Bronchial epithelial cell (primary cell): ENCODE data around the gene BCL2L14. TPM values are rescaled to one million over a fixed set of nuclear protein-coding genes. Genes with fewer than 3 reads are reported as not detected.

Source experiments
- DNase-seq: peaks from one replicate; pipeline ENCODE4 v3.0.0-alpha.2; 2010; ENCODE audit warnings: low read depth
- FAIRE-seq: peaks from 2 replicates; lab custom pipeline; 2011; peaks lifted over from hg19 to GRCh38; lab: Jason Lieb, UNC
- H3K27me3 ChIP-seq: 2 replicates; pipeline ENCODE4 v1.5.1; 2011; ENCODE audit warnings: low read length; ENCODE audit not compliant: control insufficient read depth, insufficient read depth
- H3K36me3 ChIP-seq: 2 replicates; pipeline ENCODE4 v1.5.1; 2011; ENCODE audit warnings: low read length; ENCODE audit not compliant: control insufficient read depth, insufficient read depth
- H3K4me3 ChIP-seq: 2 replicates; pipeline ENCODE4 v1.5.1; 2011; ENCODE audit warnings: mild to moderate bottlenecking, low read depth, low read length, control low read depth
- total RNA-seq: library from RNA; depleted of rRNA; stranded (reverse); fragments of >200 nt; gene quantifications from 2 replicates; pipeline ENCODE4 v1.2.1, GENCODE V29; 2014
- TF ChIP-seq, protein P1 (sequence below): IDR thresholded peaks from 2 replicates; pipeline ENCODE4 v1.5.1; 2011; ENCODE audit warnings: mild to moderate bottlenecking, moderate library complexity, low read length, control low read depth, inconsistent platforms; ENCODE audit not compliant: insufficient read depth, severe bottlenecking

The BCL2L14 gene
- total RNA-seq, 1 donor from 2014 or later = not detected

DNA sequence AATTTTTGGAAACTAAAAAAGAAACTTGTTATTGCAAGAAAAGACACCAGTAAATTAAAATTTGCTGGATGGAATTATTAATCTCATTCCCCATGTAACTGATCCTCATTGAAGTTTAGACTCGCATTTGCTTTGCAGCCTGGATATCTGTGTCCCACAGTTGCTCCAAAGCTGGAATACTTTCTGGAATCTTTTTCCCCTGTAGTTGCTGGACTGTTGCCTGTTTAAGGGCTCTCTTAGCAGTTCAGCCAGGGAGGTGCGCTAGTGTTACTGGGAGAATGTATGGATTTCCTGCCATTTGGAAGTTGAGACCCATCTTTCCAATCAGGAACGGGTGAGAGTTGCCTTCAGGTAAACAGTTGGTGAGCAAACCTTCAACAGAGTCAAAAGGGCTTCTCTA, 20.3 kb downstream of the BCL2L14 start:
- FAIRE-seq (no peak), DNase-seq (no peak)
- Histone ChIP-seq H3K4me3 (no peak overlapping the region), H3K27me3 (peaks cover 3% of the 10 kb centered on the region), H3K36me3 (no peaks in the 10 kb centered on the region)
- TF ChIP-seq, protein P1, sequence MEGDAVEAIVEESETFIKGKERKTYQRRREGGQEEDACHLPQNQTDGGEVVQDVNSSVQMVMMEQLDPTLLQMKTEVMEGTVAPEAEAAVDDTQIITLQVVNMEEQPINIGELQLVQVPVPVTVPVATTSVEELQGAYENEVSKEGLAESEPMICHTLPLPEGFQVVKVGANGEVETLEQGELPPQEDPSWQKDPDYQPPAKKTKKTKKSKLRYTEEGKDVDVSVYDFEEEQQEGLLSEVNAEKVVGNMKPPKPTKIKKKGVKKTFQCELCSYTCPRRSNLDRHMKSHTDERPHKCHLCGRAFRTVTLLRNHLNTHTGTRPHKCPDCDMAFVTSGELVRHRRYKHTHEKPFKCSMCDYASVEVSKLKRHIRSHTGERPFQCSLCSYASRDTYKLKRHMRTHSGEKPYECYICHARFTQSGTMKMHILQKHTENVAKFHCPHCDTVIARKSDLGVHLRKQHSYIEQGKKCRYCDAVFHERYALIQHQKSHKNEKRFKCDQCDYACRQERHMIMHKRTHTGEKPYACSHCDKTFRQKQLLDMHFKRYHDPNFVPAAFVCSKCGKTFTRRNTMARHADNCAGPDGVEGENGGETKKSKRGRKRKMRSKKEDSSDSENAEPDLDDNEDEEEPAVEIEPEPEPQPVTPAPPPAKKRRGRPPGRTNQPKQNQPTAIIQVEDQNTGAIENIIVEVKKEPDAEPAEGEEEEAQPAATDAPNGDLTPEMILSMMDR = no peak

DNA sequence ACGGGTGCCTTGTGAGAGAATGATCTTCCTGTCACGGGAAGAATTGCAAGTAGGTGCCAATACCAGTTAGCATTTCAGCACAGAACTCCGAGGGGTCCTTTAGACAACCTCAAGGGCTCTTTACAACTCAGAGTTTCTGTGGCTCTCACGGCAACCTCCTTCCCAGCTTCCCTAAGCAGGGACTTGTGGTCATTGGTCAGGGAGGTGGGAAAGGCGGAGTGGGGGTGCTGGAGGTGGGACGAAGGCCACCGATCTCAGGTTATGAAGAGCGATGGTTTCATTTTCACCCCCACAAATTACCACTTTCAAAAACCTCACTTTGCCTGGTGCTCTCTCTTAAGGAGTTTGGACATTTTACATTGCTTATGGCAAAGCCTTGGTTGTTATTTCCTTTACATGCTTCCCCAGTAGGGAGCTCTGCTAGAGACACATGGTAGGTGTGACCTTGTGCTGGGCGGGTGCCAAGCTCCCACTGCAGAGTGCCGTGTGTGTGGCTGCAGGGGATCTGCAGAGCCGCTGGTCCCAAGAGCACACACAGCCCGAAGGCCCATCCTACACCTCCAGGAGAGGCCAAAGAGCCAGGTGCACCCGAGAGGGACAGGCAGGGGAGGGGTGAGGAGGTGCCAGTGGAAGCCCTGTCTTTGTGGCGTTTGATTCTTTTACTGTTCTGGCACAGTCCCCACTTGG, 21.4 kb downstream of the BCL2L14 start:
- no peak overlapping the region for H3K4me3 ChIP-seq
- DNase-seq = no peak
- FAIRE-seq = no peak
- no peaks in the 10 kb centered on the region for H3K36me3 ChIP-seq
- peaks cover 3% of the 10 kb centered on the region for H3K27me3 ChIP-seq
- TF ChIP-seq, protein P1 = no peak

DNA sequence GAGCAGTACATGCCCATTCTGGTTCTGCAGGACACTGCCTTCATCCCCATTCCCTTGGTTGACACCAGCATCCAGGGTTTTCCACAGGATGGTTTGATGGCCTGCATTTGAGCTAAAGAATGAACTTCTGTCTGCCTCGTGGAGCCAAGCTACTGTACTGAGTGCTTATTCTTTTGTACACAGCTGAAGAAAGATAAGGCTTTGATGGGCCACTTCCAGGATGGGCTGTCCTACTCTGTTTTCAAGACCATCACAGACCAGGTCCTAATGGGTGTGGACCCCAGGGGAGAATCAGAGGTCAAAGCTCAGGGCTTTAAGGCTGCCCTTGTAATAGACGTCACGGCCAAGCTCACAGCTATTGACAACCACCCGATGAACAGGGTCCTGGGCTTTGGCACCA, 23.7 kb downstream of the BCL2L14 start:
- H3K27me3 ChIP-seq = peaks cover 3% of the 10 kb centered on the region
- DNase-seq = no peak
- no peak for FAIRE-seq
- TF ChIP-seq, protein P1 = no peak
- H3K36me3 ChIP-seq = no peaks in the 10 kb centered on the region
- no peak overlapping the region for H3K4me3 ChIP-seq

DNA sequence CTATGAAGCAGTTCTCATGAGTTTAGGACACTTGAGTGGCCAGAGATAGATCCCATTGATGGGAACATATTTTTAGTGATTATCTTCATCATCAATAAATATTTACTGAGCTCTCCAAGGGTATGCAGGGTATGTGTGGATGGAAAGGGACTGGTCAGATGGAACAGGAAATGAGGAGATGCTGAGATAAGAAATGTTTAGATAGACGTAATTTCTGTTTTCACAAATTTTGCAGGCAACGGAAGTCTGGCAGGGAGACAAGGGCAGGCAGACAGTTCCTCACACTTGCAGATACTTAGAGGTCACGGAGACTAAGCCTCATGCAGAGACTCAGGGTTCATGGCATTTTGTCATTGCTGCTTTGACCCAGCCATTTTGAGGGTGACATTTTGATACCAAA, 24.3 kb downstream of the BCL2L14 start:
- Histone ChIP-seq H3K4me3 (no peak overlapping the region), H3K36me3 (no peaks in the 10 kb centered on the region), H3K27me3 (peaks cover 3% of the 10 kb centered on the region)
- FAIRE-seq = no peak
- TF ChIP-seq, protein P1 = no peak
- DNase-seq = no peak

DNA sequence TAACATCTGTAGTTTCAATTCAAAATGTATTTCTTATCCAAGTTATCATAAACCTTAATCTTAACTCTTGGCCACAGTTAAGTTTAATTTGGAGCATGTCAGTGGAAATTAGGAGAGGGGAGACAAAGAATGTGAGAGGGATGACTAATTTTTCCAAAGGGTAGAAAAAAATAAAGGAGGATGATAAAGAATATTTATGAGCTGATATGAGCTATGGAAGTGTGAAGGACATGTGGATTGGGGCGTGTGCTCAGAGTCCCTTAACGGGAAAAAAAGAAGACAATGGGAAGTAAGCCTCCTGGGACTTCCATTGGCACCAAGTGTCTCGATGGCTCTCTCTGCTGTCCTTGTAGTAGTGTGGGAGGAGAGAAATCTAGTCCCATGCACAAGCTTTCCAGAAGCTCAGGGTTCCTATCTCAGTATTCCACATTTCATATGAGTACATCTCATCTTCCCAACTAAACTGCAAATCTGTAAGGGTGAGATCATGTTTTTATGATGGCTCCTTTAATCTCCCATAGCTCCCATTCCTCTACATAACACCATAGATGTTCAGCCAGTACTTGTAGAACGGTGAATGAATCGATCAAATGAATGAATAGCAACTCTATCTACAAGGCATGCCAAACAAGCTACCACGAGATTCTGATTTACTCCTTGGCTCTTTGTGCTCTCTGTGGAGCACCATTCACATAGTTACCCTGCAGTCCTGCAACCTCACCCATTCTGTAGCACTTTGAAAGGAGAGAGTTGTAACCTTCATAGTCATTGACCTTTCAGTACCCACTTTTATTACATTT, 27.4 kb downstream of the BCL2L14 start:
- FAIRE-seq (peak; percentile 84), DNase-seq (no peak)
- H3K36me3 ChIP-seq = no peaks in the 10 kb centered on the region
- H3K4me3 ChIP-seq = no peak overlapping the region
- TF ChIP-seq, protein P1 = no peak
- H3K27me3 ChIP-seq = no peaks in the 10 kb centered on the region
